GM11168 (cell line): ENCODE measurements around the gene TRIM67.

Source experiments
- in situ Hi-C: fragments of 300-500 bp; cut with MboI; formaldehyde crosslinking; loops from one replicate; pipeline ENCODE4 v1.12.0; 2022; ENCODE audit warnings: low sequenced_read_pairs; ENCODE audit not compliant: unreplicated experiment

Gene TRIM67

GRCh38 chr1:231182317-231182716, 20.5 kb downstream of the TRIM67 start:
- in situ Hi-C loops: no loop called here

- in situ Hi-C loops: no loop called here
Measured at GRCh38 chr1:231183639-231184590, 22.1 kb downstream of the TRIM67 start.

- in situ Hi-C loops: no loop called here
Measured at GRCh38 chr1:231184891-231185290, 23.0 kb downstream of the TRIM67 start.

- in situ Hi-C loops: no loop called here
Measured at GRCh38 chr1:231185391-231185790, 23.5 kb downstream of the TRIM67 start.

- in situ Hi-C loops: no loop called here
Measured at GRCh38 chr1:231186356-231187115, 24.7 kb downstream of the TRIM67 start.

- in situ Hi-C loops: no loop called here
Measured at GRCh38 chr1:231187571-231187970, 25.7 kb downstream of the TRIM67 start.

- in situ Hi-C loops: no loop called here
Measured at GRCh38 chr1:231188072-231188471, 26.2 kb downstream of the TRIM67 start.

GRCh38 chr1:231188768-231189167, 26.9 kb downstream of the TRIM67 start:
- in situ Hi-C loops: no loop called here

- in situ Hi-C loops: no loop called here
Measured at GRCh38 chr1:231189683-231190270, 27.9 kb downstream of the TRIM67 start.

GRCh38 chr1:231190456-231190855, 28.6 kb downstream of the TRIM67 start:
- in situ Hi-C loops: no loop called here

- in situ Hi-C loops: no loop called here
Measured at GRCh38 chr1:231192620-231193163, 30.8 kb downstream of the TRIM67 start.

GRCh38 chr1:231193710-231194340, 32.0 kb downstream of the TRIM67 start:
- in situ Hi-C loops: no loop called here

- in situ Hi-C loops: no loop called here
Measured at GRCh38 chr1:231194476-231194842, 32.6 kb downstream of the TRIM67 start.

GRCh38 chr1:231194843-231195516, 33.1 kb downstream of the TRIM67 start:
- in situ Hi-C loops: no loop called here

- in situ Hi-C loops: no loop called here
Measured at GRCh38 chr1:231196307-231196706, 34.4 kb downstream of the TRIM67 start.

- in situ Hi-C loops: no loop called here
Measured at GRCh38 chr1:231196728-231197127, 34.9 kb downstream of the TRIM67 start.

- in situ Hi-C loops: loop anchor here (25.0 kb wide), 1 partner anchor 288 kb away; no protein-coding TSS in a partner anchor
Measured at GRCh38 chr1:231199868-231200267, 38.0 kb downstream of the TRIM67 start.

GRCh38 chr1:231200388-231201031, 38.7 kb downstream of the TRIM67 start:
- in situ Hi-C loops: loop anchor here (25.0 kb wide), 1 partner anchor 288 kb away; no protein-coding TSS in a partner anchor
